GM23248 (cell line): ENCODE measurements around the gene DSTYK. TPM values are rescaled to one million over a fixed set of nuclear protein-coding genes. Genes with fewer than 3 reads are reported as not detected.
A peak's percentile ranks its signal among the peaks of the same experiment; 100 is the strongest.

ENCODE experiments used
- DNase-seq: peaks from one replicate; pipeline ENCODE4 v3.0.0-alpha.2; 2015
- H2AFZ ChIP-seq: fragments of 200-600 bp; sonication (generic); 2 replicates; pipeline ENCODE4 v1.6.1; 2016; ENCODE audit warnings: antibody characterized with exemption
- H3F3A ChIP-seq: fragments of 200-600 bp; sonication (generic); 2 replicates; pipeline ENCODE4 v1.6.1; 2016; ENCODE audit warnings: mild to moderate bottlenecking, antibody characterized with exemption, mixed run types; ENCODE audit not compliant: insufficient read depth
- H3K27ac ChIP-seq: fragments of 200-600 bp; sonication (generic); 2 replicates; pipeline ENCODE4 v1.5.1; 2016; ENCODE audit warnings: mild to moderate bottlenecking
- H3K27me3 ChIP-seq: fragments of 200-600 bp; sonication (generic); replicated peaks from 2 replicates; pipeline ENCODE4 v1.6.1; 2016; ENCODE audit warnings: mild to moderate bottlenecking; ENCODE audit not compliant: insufficient read depth
- H3K36me3 ChIP-seq: fragments of 200-600 bp; sonication (generic); 2 replicates; pipeline ENCODE4 v1.6.1; 2016; ENCODE audit warnings: low read depth, mild to moderate bottlenecking
- H3K4me1 ChIP-seq: fragments of 200-600 bp; sonication (generic); 2 replicates; pipeline ENCODE4 v1.6.1; 2016; ENCODE audit warnings: mild to moderate bottlenecking; ENCODE audit not compliant: insufficient read depth
- H3K4me2 ChIP-seq: fragments of 200-600 bp; sonication (generic); one replicate; pipeline ENCODE4 v1.6.1; 2016; ENCODE audit warnings: mild to moderate bottlenecking; ENCODE audit not compliant: unreplicated experiment
- H3K4me3 ChIP-seq: fragments of 200-600 bp; sonication (generic); 2 replicates; pipeline ENCODE4 v1.5.1; 2016; ENCODE audit warnings: mild to moderate bottlenecking
- H3K79me2 ChIP-seq: fragments of 200-600 bp; sonication (generic); 2 replicates; pipeline ENCODE4 v1.6.1; 2016; ENCODE audit warnings: mild to moderate bottlenecking; ENCODE audit not compliant: insufficient read depth
- H3K9ac ChIP-seq: fragments of 200-600 bp; sonication (generic); 2 replicates; pipeline ENCODE4 v1.6.1; 2016; ENCODE audit warnings: mild to moderate bottlenecking
- H3K9me2 ChIP-seq: fragments of 200-600 bp; sonication (generic); 2 replicates; pipeline ENCODE4 v1.6.1; 2016; ENCODE audit warnings: mixed run types, mild to moderate bottlenecking, moderate library complexity; ENCODE audit not compliant: insufficient read depth
- H3K9me3 ChIP-seq: fragments of 200-600 bp; sonication (generic); one replicate; pipeline ENCODE4 v1.6.1; 2017; ENCODE audit warnings: low read depth
- H4K20me1 ChIP-seq: fragments of 200-600 bp; sonication (generic); 2 replicates; pipeline ENCODE4 v1.6.0; 2016; ENCODE audit not compliant: insufficient read depth
- EZH2 ChIP-seq: fragments of 200-600 bp; sonication (generic); IDR thresholded peaks from 2 replicates; pipeline ENCODE4 v1.6.1; 2018; ENCODE audit warnings: antibody characterized with exemption, mild to moderate bottlenecking; ENCODE audit not compliant: insufficient read depth, poor library complexity, severe bottlenecking
- EZH2phosphoT487 ChIP-seq: fragments of 200-600 bp; sonication (generic); IDR thresholded peaks from 2 replicates; pipeline ENCODE4 v1.6.1; 2018; ENCODE audit warnings: antibody characterized with exemption, moderate library complexity, mild to moderate bottlenecking, low read depth; ENCODE audit not compliant: insufficient read depth
- WGBS, 2 experiments: methylation state at CpG; one replicate each; pipeline ENCODE4 v1.1.6; 2015 to 2017; ENCODE audit warnings: low lambda C conversion rate in 2 of 2, low coverage in 1 of 2; ENCODE audit errors: missing lambda C conversion rate in 2 of 2; 5-methylcytosine and 5-hydroxymethylcytosine counted together
- in situ Hi-C: fragments of 300-500 bp; cut with MboI; formaldehyde crosslinking; loops from 2 replicates; pipeline ENCODE4 v1.15.0; 2020
- polyA plus RNA-seq: library from polyadenylated mRNA; unstranded; fragments of >200 nt; fragmentation: Nextera tagmentation; extraction: Ambion mirVana; gene quantifications from 2 replicates; pipeline ENCODE4 v1.2.1, GENCODE V29; 2016
- total RNA-seq: library from RNA; depleted of rRNA; stranded (reverse); fragments of >200 nt; shearing (Covaris generic); gene quantifications from 2 replicates; pipeline ENCODE4 v1.2.3, GENCODE V29; 2014

Gene DSTYK
- total and polyA plus RNA-seq, 2 experiments from 2014 or later: 9.8 to 12.1 TPM

- H2AFZ ChIP-seq: no peak overlapping the region
- TF ChIP-seq EZH2 (no peak), EZH2phosphoT487 (no peak)
- H3K4me2 ChIP-seq: no peak overlapping the region
- no peak for DNase-seq
- H3K4me1 ChIP-seq: peaks cover 8% of the 10 kb centered on the region; the same call in 1 of the 2 replicates
- no peaks in the 10 kb centered on the region for H3K79me2 ChIP-seq
- 45 to 53% methylated on average over 3 of the region's 3 CpGs for WGBS, 2 experiments
- H3K9ac ChIP-seq: no peak overlapping the region
- no peaks in the 10 kb centered on the region for H4K20me1 ChIP-seq
- H3K9me3 ChIP-seq: no peaks in the 10 kb centered on the region
- H3K4me3 ChIP-seq: no peak overlapping the region
- no peaks in the 10 kb centered on the region for H3K36me3 ChIP-seq
- no peaks in the 10 kb centered on the region for H3K9me2 ChIP-seq
- H3F3A ChIP-seq: 0 out of 2 replicates have a peak, but pooled peaks cover 6% of the 10 kb centered on the region
- in situ Hi-C loops: loop anchor here (10.0 kb wide), 1 partner anchor 117 kb away; no protein-coding TSS in a partner anchor
- no peaks in the 10 kb centered on the region for H3K27me3 ChIP-seq
- no peak overlapping the region for H3K27ac ChIP-seq
Measured at GRCh38 chr1:205137901-205138300, 73.6 kb downstream of the DSTYK start.

- Histone ChIP-seq H2AFZ (no peak overlapping the region), H3K9me2 (no peaks in the 10 kb centered on the region), H4K20me1 (no peaks in the 10 kb centered on the region), H3K27ac (no peak overlapping the region), H3F3A (no peaks in the 10 kb centered on the region), H3K9me3 (no peaks in the 10 kb centered on the region), H3K4me3 (no peak overlapping the region), H3K79me2 (no peaks in the 10 kb centered on the region), H3K36me3 (no peaks in the 10 kb centered on the region), H3K9ac (no peak overlapping the region), H3K27me3 (no peaks in the 10 kb centered on the region), H3K4me2 (no peak overlapping the region), H3K4me1 (no peaks in the 10 kb centered on the region)
- 71 to 76% methylated on average over 1 of the region's 1 CpG for WGBS, 2 experiments
- no peak for DNase-seq
- TF ChIP-seq EZH2phosphoT487: no peak
- TF ChIP-seq EZH2: no peak
- in situ Hi-C loops: loop anchor here (10.0 kb wide), 1 partner anchor 122 kb away; no protein-coding TSS in a partner anchor
Measured at GRCh38 chr1:205133287-205133686, 78.2 kb downstream of the DSTYK start.

DNA sequence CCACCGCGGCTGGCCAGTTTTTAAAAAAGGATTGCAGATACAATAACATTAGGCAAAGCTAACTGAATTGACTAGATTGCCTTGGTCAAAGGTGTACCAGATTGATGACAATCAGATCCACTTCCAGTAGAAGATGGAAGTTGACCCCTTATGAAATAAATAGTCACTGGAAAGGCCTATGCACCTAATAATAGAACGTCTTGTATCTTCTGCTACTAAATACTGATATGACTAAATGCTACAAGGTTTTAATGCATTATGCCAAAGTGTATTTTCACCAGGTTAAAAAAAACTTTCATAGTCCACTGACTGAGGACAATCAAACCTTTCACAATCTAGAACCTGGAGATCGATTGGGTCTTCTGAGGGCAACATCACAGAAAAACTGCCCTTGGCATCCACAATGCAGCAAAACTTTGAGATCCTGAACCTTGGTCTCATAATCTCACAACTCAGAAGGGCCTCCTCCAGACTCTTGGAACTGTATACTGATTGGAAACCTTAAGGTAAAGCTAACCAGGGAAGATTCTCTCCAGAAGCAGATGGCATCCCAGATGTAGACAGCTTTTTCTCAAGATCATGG lies 82.0 kb downstream of the DSTYK start:
- Histone ChIP-seq H3K9ac (no peak overlapping the region), H3K9me3 (no peaks in the 10 kb centered on the region), H3K27ac (no peak overlapping the region), H3K4me2 (no peak overlapping the region), H2AFZ (no peak overlapping the region), H3K9me2 (no peaks in the 10 kb centered on the region), H3K4me1 (no peaks in the 10 kb centered on the region), H4K20me1 (no peaks in the 10 kb centered on the region), H3K4me3 (no peak overlapping the region), H3F3A (no peaks in the 10 kb centered on the region), H3K79me2 (no peaks in the 10 kb centered on the region), H3K36me3 (no peaks in the 10 kb centered on the region), H3K27me3 (no peaks in the 10 kb centered on the region)
- TF ChIP-seq EZH2 (no peak), EZH2phosphoT487 (no peak)
- in situ Hi-C loops: loop anchor here (10.0 kb wide), 1 partner anchor 125 kb away; no protein-coding TSS in a partner anchor
- 70 to 86% methylated on average over 4 of the region's 4 CpGs for WGBS, 2 experiments
- no peak for DNase-seq

GRCh38 chr1:205128050-205128449 lies 83.5 kb downstream of the DSTYK start:
- Histone ChIP-seq H3F3A (peaks cover 2% of the 10 kb centered on the region; the same call in 1 of the 2 replicates), H3K36me3 (no peaks in the 10 kb centered on the region), H3K27me3 (no peaks in the 10 kb centered on the region), H3K27ac (no peak overlapping the region), H3K4me2 (no peak overlapping the region), H3K4me3 (no peak overlapping the region), H3K9ac (no peak overlapping the region), H3K9me3 (no peaks in the 10 kb centered on the region), H2AFZ (no peak overlapping the region), H4K20me1 (no peaks in the 10 kb centered on the region), H3K4me1 (peaks cover 1% of the 10 kb centered on the region; the same call in 1 of the 2 replicates), H3K9me2 (no peaks in the 10 kb centered on the region), H3K79me2 (no peaks in the 10 kb centered on the region)
- WGBS, 2 experiments: 87 to 88% methylated on average over 2 of the region's 2 CpGs
- peak; percentile 37 for DNase-seq
- in situ Hi-C loops: no loop called here
- no peak for TF ChIP-seq EZH2
